DND-41 (cell line): ENCODE measurements around the gene TGFBR3L.

ENCODE experiments used
- ATAC-seq: fragments of 200-7000 bp; cut with Tn5 transposase; 3 replicates; pipeline ENCODE4 v1.9.1; 2021; ENCODE audit warnings: low read depth; ENCODE audit not compliant: insufficient read depth
- DNase-seq: peaks from one replicate; pipeline ENCODE4 v3.0.0-alpha.2; 2020
- H2AFZ ChIP-seq: 2 replicates; pipeline ENCODE4 v1.6.0; 2012; ENCODE audit warnings: low read depth, low read length
- H3K27ac ChIP-seq: 2 replicates; pipeline ENCODE4 v1.5.1; 2012; ENCODE audit warnings: low read length, inconsistent platforms
- H3K27me3 ChIP-seq: fragments of 200-600 bp; sonication (generic); 2 replicates; pipeline ENCODE4 v1.6.0; 2012; ENCODE audit warnings: low read length, mild to moderate bottlenecking, inconsistent platforms; ENCODE audit not compliant: insufficient read depth, poor library complexity
- H3K36me3 ChIP-seq: 2 replicates; pipeline ENCODE4 v1.5.1; 2012; ENCODE audit warnings: low read length, inconsistent platforms; ENCODE audit not compliant: insufficient read depth
- H3K4me1 ChIP-seq: 2 replicates; pipeline ENCODE4 v1.5.1; 2012; ENCODE audit warnings: mild to moderate bottlenecking, low read length; ENCODE audit not compliant: insufficient read depth
- H3K4me2 ChIP-seq: 2 replicates; pipeline ENCODE4 v1.6.0; 2012; ENCODE audit warnings: mild to moderate bottlenecking, moderate library complexity, low read length, inconsistent platforms; ENCODE audit not compliant: insufficient read depth
- H3K4me3 ChIP-seq, 2 experiments: fragments of 200-600 bp in 1 of 2; shearing (Covaris generic) in 1 of 2; 2 replicates each; pipeline ENCODE4 v1.5.1; 2012 to 2016; ENCODE audit warnings: inconsistent platforms in 2 of 2, low read length in 2 of 2, mild to moderate bottlenecking in 2 of 2, low read depth in 1 of 2, moderate library complexity in 1 of 2
- H3K79me2 ChIP-seq: 2 replicates; pipeline ENCODE4 v1.6.0; 2012; ENCODE audit warnings: low read length, inconsistent platforms; ENCODE audit not compliant: insufficient read depth
- H3K9ac ChIP-seq: 2 replicates; pipeline ENCODE4 v1.6.0; 2012; ENCODE audit warnings: low read depth, mild to moderate bottlenecking, inconsistent platforms, low read length, moderate library complexity
- H3K9me3 ChIP-seq: 2 replicates; pipeline ENCODE4 v1.5.1; 2012; ENCODE audit warnings: low read length, moderate library complexity, mild to moderate bottlenecking, inconsistent platforms; ENCODE audit not compliant: insufficient read depth, severe bottlenecking
- H4K20me1 ChIP-seq: 2 replicates; pipeline ENCODE4 v1.6.0; 2012; ENCODE audit warnings: low read length; ENCODE audit not compliant: insufficient read depth
- CTCF ChIP-seq: IDR thresholded peaks from 2 replicates; pipeline ENCODE4 v1.5.1; 2012; ENCODE audit warnings: borderline replicate concordance, low read length, moderate library complexity, mild to moderate bottlenecking; ENCODE audit not compliant: poor library complexity, severe bottlenecking; ENCODE audit errors: extremely low read depth
- EZH2 ChIP-seq: IDR thresholded peaks from 3 replicates; pipeline ENCODE4 v1.6.1; 2012; ENCODE audit warnings: borderline replicate concordance, low read depth, mild to moderate bottlenecking, moderate library complexity, low read length, inconsistent platforms; ENCODE audit not compliant: severe bottlenecking

TGFBR3L gene

GRCh38 chr19:7867092-7867844, 47.4 kb upstream of the TGFBR3L start:
- no peak overlapping the region for H3K4me2 ChIP-seq
- H3K4me3 ChIP-seq: no peak overlapping the region
- H3K9ac ChIP-seq: no peak overlapping the region
- no peak for TF ChIP-seq EZH2
- no peak for TF ChIP-seq CTCF
- H3K9me3 ChIP-seq: no peaks in the 10 kb centered on the region
- no peaks in the 10 kb centered on the region for H3K27me3 ChIP-seq
- H3K79me2 ChIP-seq: no peaks in the 10 kb centered on the region
- no peak overlapping the region for H2AFZ ChIP-seq
- peaks cover 21% of the 10 kb centered on the region for H3K4me1 ChIP-seq
- H3K27ac ChIP-seq: no peak overlapping the region
- H3K36me3 ChIP-seq: peaks cover 1% of the 10 kb centered on the region; the same call in 1 of the 2 replicates
- no peak for ATAC-seq
- DNase-seq: no peak
- 0 out of 2 replicates have a peak, but pooled peaks cover 9% of the 10 kb centered on the region for H4K20me1 ChIP-seq

GRCh38 chr19:7868326-7868670, 46.3 kb upstream of the TGFBR3L start:
- no peak for TF ChIP-seq CTCF
- TF ChIP-seq EZH2: no peak
- H4K20me1 ChIP-seq: 0 out of 2 replicates have a peak, but pooled peaks cover 9% of the 10 kb centered on the region
- peak overlapping the region in 1 of 2 experiments; percentile 60; a peak in 2 of 4 replicates for H3K4me3 ChIP-seq
- no peaks in the 10 kb centered on the region for H3K9me3 ChIP-seq
- DNase-seq: peak; percentile 74
- H3K36me3 ChIP-seq: no peaks in the 10 kb centered on the region
- peak overlapping the region; percentile 93 for H3K4me2 ChIP-seq
- peak overlapping the region; percentile 62; the same call in 1 of the 2 replicates for H3K27ac ChIP-seq
- no peaks in the 10 kb centered on the region for H3K79me2 ChIP-seq
- H3K4me1 ChIP-seq: peaks cover 23% of the 10 kb centered on the region
- ATAC-seq: peak; percentile 23
- peak overlapping the region; percentile 56 for H3K9ac ChIP-seq
- peak overlapping the region; percentile 80 for H2AFZ ChIP-seq
- H3K27me3 ChIP-seq: no peaks in the 10 kb centered on the region

- DNase-seq (peak; percentile 84), ATAC-seq (peak; percentile 78)
- H3K27ac ChIP-seq: peak overlapping the region; percentile 62
These were observed 45.8 kb upstream of the TGFBR3L start for GRCh38 chr19:7868671-7869452.

More at GRCh38 chr19:7868671-7869452, 45.8 kb upstream of the TGFBR3L start:
- Histone ChIP-seq H3K79me2 (no peaks in the 10 kb centered on the region), H3K4me1 (peaks cover 28% of the 10 kb centered on the region), H4K20me1 (0 out of 2 replicates have a peak, but pooled peaks cover 9% of the 10 kb centered on the region), H3K4me3 (peak overlapping the region; percentile 1 to 60; a peak in 3 of 4 replicates), H3K27me3 (no peaks in the 10 kb centered on the region), H3K9ac (peak overlapping the region; percentile 56), H3K36me3 (no peaks in the 10 kb centered on the region), H3K9me3 (no peaks in the 10 kb centered on the region), H2AFZ (peak overlapping the region; percentile 80), H3K4me2 (peak overlapping the region; percentile 93)
- TF ChIP-seq EZH2 (no peak), CTCF (peak; percentile 87)
